Neural progenitor cell (in vitro differentiated cells): ENCODE data around the gene TBX21.

Experiments
- EZH2 ChIP-seq: fragments of 200-600 bp; sonication (generic); IDR thresholded peaks from 2 replicates; pipeline ENCODE4 v1.6.1; 2017; ENCODE audit warnings: antibody characterized with exemption, mild to moderate bottlenecking, moderate library complexity
- TF ChIP-seq, protein P1 (sequence below): fragments of 200-600 bp; sonication (generic); IDR thresholded peaks from 2 replicates; pipeline ENCODE4 v1.5.1; 2017; ENCODE audit warnings: antibody characterized with exemption, mild to moderate bottlenecking

DNA sequence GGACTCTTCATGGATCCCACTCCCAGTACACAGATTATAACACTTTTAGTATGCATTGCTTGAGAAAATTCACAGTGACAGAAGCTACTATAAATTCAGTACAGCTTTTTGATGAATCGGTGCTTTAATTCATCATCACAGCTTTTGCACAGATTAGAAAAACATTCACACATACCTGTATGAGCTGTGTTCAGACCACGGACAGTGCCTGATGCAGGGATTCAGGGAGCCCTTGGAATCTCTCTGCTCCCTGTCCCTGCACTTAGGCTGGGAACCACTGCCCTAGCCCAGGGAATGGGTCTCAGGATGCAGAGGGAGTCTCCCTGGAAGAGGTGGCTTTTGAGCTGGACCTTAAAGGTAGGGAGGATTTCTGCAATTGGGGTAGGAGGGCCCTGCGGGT, 25.2 kb upstream of the TBX21 start:
- TF ChIP-seq, protein P1, sequence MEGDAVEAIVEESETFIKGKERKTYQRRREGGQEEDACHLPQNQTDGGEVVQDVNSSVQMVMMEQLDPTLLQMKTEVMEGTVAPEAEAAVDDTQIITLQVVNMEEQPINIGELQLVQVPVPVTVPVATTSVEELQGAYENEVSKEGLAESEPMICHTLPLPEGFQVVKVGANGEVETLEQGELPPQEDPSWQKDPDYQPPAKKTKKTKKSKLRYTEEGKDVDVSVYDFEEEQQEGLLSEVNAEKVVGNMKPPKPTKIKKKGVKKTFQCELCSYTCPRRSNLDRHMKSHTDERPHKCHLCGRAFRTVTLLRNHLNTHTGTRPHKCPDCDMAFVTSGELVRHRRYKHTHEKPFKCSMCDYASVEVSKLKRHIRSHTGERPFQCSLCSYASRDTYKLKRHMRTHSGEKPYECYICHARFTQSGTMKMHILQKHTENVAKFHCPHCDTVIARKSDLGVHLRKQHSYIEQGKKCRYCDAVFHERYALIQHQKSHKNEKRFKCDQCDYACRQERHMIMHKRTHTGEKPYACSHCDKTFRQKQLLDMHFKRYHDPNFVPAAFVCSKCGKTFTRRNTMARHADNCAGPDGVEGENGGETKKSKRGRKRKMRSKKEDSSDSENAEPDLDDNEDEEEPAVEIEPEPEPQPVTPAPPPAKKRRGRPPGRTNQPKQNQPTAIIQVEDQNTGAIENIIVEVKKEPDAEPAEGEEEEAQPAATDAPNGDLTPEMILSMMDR, result no peak
- TF ChIP-seq EZH2, result no peak
